Umbilical cord (tissue), 2 donors: ENCODE measurements around the gene KRT9. TPM values are rescaled to one million over a fixed set of nuclear protein-coding genes. Genes with fewer than 3 reads are reported as not detected.

Source experiments
- DNase-seq: peaks from one replicate; pipeline ENCODE4 v3.0.0-alpha.2; 2015; ENCODE audit warnings: low spot score
- total RNA-seq: library from RNA; depleted of rRNA; stranded (reverse); fragments of >200 nt; gene quantifications from one replicate; pipeline ENCODE4 v1.2.3, GENCODE V29; 2014; ENCODE audit warnings: low replicate concordance; ENCODE audit not compliant: insufficient read depth

Gene KRT9
- total RNA-seq, 1 donor from 2014 or later, result not detected

DNA sequence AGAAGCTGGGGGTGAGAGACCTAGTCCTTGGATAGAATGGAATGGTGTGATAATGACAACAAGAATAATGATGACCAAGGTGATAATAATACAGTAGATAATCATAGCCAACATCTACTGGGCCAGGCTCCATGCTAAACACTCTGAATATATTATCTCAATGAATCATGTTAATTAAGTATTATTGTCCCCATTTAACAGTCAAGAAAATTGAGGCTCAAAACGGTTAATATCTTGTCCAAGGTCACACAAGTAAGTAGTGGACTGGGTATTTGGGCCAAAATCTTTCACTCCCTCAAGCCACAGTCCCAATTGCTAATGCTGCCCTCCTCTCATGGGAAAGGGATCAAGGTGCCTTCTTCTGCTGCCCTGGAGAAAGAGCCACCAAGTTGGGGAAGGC is 39.9 kb downstream of the KRT9 start:
- no peak for DNase-seq

DNA sequence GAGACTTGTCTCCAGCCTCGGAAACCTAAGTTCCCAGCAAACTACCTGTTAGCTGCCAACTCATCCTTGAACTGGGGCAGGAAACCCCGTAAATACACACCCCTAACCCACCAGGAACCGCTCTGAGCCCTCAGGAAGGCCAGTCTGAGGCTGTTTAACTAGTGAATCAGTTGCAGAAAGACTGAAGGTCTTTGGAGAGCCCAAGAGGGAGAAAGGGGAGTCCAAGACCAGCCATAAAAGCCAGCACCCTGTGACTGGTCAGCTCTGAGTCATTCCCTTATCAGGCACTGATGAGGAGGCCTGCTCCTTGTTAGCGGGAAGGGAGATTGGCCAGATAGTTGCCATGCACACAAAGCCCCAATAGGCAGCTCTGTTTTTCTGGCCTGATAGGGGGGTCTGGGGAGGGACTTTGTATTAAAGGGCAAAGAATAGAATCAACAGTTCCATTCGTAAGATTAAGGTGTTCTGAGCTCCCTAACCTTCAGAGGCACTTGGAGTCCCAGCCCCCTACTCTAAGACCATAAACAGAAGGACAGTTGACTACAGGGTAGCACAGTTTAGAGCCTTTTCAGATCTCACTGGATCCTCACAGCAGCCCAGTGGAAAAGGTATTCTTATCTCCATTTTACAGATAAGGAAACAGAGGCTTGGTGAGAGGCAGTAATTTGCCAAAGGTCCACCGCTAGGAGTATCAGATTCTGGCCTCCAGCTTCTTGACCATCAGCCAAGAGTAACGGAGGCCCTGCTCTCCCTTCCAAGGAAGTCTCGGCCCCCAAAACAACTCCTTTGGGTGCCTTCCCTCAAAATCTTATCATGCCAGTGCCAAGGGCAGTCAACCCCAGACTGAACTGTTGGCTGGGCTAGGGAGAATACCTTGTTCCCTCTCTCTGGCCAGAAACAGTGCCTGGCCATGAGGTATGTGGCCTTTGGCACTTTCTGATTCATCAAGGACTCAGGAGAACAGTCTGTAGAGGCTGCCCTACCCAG is 41.5 kb downstream of the KRT9 start:
- peak; percentile 95 for DNase-seq

DNA sequence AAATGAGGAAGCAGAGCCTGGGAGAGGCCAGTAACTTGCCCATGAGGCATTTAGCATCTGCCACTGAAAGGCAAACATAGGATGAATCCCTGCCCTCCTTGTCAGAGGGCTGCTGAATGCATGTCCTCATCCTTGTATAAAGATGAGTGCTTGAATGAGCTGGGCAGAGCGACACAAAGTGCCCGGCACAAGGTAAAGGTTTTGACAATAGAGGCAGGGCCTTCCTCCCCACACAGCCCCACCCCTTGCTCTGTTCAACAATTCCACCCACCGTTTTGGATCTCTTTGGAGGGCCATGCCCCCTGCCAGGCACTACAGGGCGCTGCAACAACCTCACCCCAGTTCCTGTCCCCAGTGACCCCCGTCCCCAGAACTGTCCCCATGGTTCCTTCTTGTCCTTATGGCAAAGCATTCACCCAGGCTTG is 42.4 kb downstream of the KRT9 start:
- DNase-seq, result no peak

DNA sequence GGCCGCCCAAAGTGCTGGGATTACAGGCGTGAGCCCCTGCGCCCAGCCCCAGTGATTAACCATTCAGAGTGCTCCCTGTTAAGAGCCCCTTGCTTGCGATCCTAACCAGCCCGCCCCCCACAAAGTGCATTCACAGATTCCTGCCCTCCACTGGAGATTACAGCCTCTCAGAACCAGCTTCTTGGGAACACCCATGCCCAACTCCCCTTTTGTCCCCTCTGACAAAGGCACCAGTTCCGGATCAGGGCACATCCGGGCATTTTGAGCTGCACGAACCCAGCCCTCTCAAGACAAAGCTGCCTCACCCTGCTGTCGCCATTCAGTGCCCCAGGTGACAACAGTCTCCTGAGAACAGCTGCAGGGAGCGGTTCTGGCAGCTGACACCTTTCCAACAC is 42.9 kb downstream of the KRT9 start:
- no peak for DNase-seq

DNA sequence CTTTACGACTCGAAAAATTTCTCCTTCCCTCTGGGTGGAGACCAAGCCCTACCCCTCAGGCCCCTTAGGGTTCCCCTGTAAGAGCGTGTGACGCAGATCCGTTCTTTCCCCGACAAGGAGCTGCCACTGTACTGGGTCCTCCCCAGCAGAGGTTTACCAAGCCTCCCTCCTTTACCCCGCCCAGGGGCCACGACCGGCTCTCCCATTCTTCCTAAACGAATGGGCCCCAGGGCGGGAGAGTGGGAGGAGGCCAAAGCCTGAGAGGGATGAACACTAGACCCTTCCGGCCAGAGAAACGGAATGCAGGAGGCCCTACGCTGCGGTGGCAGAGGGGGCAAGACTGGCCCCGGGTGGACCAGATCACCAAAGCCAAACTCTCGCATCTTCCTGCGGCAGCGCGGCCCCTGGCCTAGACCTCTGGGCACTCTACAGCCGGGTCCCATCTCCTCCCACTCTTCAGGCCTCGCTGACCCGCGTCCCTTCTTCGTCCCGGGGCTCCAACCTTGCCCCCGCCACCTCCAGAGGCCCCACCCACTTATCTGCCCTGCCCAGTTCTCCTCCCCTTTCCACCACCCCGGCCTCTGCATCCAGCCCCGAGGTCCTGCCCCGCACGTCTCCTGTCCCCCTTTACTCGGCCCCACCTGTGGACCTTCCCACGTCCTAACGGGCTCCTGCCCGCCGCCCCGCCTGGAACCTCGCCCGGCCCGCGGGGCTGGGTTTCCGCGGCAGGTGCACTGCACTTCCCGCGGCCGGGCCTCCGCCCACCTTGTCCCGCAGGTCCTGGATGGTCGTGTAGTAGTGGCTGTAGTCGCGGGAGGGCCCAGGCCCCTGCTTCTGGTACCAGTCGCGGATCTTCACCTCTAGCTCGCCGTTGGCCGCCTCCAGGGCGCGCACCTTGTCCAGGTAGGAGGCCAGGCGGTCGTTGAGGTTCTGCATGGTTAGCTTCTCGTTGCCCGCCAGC is 44.5 kb downstream of the KRT9 start:
- peak; percentile 73 for DNase-seq

DNA sequence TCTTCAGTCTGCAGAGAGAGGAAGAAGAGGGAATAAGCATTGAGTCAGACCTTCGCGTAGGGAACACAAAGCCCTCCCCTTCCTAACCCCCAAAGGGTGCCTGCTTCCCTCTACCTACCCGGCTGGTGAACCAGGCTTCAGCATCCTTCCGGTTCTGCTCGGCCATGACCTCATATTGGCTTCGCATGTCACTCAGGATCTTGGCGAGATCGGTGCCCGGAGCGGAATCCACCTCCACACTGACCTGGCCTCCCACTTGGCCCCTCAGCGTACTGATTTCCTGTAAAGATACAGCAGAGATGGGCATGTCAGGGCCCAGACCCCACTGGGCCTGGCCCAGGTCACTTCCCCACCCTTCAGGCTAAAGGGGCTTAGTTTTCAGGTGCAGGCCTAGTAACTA is 47.6 kb downstream of the KRT9 start:
- DNase-seq, result no peak

DNA sequence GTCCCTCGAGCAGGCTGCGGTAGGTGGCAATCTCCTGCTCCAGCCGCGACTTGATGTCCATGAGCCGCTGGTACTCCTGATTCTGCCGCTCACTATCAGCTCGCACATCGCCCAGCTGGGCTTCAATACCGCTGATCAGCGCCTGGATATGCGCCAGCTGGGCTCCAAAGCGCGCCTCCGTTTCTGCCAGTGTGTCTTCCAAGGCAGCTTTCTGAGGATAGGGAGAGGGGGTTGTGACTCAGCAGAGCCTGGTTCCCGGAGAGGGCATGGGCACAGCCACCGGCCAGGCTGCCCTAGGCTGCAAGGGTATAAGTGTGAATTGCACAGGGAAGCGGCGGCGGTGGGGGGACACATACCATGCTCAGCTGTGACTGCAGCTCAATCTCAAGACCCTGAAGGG is 48.1 kb downstream of the KRT9 start:
- no peak for DNase-seq

DNA sequence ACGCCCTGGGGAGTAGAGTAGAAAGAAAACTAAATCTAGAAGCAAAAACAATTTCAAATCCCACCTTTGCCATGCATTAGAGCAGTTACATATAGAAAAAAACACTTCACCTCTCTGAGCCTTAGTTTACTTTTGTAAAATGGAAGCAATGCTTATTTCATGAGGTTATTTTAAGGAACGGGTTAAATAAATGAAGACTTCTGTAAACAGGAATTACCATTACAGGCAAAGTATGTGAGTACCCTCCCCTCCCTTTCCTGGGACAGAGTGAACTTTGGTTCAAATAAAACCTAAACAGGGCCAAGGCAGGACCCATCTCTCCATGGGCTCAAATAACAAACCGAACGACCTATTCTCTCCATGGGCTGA is 48.6 kb downstream of the KRT9 start:
- no peak for DNase-seq

DNA sequence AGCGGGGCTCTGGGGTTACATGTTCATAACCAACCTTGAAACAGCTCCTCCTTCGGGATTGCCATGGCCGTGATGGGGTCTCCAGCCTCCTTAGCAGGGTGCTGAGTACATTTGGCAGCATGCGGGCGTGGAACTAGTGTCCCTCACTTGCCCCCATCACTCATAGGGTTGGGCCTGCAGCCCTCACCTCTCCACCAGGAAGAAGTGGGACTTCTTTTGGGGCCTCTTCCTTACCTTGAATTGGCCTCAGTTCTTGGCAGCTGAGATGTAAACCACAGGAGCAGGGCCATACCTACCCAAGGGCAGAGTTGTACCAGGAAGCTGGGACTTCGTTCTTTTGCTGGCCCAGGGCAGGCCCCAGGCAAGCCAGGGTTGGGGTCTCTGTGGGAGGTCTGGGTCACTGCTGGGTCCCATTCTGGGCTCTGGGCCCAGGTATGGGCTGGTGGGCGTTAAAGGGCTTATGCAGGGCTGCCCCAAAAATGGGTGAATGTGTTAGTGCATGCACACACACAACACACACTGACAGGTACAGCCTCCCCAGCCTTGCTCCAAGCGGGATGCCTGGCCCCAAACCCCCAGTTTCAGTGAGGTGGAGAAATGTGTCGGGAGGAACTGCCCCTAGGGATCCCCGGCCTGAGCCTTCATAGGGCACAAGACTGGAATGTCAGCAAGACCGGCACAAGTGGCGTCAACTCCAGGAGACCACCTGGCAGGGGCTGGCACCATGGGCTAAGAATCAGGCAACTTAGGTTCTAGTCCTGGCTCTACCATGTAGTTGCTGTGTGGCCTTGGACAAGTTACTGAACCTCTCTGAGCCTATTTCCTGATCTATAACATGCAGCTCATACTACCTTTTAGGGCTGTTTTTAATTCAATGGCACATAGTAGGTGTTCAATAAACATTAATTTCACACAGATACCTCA is 49.3 kb downstream of the KRT9 start:
- DNase-seq, result peak; percentile 49

DNA sequence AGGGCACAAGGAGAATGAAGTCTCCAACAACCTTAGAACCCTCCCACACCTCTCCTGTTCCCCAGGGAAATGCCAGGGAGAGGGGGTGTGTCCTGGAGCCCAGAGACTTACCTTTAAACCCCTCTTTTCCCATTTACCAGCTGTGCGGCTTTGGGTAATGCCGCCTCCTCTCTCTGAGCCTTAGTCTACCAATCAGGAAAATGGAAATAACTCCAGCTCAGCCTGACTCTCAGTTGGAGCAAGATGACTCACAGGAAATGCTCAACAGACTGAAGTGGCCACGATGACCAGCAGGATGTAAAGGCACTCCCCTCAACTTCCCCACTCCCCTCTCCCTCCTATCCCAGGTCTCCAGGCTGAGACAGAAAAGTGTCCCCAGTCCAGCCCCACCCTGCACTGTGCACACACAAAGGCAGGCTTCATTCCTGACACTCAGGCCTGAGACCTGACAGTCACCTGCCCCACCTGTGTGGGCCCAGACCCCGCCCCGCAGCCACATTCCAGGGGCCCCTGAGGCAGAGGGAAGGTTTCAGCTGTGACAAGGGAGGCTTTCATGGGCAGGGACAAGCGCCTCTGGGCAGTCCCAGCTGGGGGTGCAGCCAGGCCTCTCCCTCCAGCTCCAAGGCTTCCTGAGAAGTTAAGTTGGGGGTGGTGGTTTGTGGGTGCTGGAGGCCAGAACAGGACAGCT is 50.1 kb downstream of the KRT9 start:
- peak; percentile 45 for DNase-seq

DNA sequence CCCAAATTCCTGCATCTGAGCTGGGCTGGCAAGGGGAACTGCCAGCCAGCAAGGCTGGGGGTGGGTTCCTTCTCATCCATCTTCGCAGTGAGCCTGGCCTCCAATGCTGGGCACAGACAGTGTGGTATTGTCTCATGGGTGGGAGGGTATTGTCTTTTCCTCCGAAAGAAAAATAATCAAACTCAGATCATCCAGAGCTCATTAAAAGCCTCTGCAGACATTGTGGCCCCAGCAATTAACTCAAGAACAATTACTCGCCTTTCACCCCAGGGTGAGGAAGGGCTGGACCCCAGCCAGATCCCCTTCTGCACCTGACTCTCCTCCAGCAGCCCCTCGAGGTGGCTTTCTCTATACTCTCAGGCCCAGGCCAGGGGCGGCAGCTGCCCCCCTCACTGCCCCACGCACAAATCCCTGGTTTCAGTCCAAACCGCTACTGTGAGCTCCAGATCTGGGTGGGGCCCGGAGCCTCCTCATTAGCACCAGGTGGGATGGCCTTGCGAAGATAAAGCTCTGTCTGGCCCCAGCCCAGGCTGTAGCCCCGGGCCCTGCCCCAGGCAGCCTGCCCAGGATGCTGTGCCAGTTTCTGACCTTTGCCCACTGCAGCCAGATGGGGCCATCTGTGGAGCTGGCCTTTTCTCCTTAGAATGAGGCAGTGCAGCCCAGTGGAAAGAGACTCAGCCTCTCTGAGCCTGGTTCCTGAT is 50.9 kb downstream of the KRT9 start:
- DNase-seq, result no peak

DNA sequence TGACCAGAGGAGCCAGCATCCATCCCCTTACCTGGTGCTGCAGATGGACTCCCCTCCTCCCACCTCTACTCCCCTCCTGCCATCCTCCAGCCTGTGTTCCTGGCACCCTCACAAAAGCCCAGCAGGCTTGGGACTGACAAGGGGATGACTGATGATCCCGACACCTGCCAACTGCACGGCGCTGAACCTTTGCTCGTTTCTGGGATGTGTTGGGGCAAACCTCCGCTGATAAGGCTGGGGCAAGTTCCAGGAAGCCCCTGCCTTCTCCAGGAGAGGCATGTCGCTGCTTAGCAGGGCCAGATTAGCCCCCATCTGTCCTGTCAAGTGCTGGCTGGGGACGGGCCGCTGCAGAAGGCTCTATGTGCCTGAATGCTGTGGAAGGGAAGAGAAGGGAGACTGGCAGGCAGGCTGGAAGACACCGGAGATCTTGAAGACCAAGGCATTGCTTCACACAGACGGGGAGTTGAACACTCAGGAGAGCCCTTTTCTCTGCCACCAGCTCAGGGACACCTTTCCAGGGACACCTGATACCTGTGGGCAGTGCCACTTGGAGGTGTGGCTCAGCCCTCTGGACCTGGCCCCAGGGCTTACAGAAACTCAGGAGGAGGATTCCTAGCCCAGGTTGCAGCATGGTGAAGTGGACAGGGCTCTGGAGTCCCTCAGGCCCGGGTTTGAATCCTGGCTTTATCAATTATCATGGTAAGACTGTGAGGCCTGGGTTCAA is 52.2 kb downstream of the KRT9 start:
- DNase-seq, result peak; percentile 64

DNA sequence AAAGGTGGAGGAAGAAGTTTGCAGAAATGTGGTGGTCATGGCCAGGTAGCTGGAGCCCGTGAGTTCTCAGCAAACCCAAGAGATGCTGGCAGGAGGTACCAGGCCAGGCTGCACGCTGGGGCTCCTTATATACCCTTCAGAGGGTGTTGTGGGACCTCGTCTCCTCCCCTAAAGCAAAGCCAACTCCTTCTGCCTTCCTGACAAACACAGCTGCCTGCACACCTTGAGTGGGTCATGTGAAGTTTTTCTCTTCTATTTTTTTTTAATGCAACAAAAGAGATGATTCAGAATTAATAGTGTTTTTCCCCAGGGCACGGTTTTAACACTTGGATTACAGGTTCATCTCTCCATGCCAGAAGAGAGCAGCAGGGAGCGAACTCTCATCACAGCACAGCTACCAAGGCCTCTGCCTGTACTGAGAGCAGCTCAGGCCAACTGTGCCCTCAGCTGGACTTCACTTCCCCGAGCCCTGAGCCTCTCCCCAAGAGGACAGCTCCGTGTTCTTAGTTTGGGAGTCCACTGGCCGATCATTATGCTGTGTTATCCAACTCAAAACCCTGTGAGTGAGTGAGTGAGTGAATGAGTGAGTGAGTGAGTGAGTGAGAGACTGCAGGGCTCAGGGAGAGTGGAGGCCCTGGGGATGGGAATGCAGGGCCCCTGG is 52.9 kb downstream of the KRT9 start, which contains the start of gene KRT15:
Gene KRT15, minus strand, starts transcription at position 102 of the 661 bp plus-strand sequence. Its CDS starts 63 bp downstream, at position 39.
- peak; percentile 51 for DNase-seq

DNA sequence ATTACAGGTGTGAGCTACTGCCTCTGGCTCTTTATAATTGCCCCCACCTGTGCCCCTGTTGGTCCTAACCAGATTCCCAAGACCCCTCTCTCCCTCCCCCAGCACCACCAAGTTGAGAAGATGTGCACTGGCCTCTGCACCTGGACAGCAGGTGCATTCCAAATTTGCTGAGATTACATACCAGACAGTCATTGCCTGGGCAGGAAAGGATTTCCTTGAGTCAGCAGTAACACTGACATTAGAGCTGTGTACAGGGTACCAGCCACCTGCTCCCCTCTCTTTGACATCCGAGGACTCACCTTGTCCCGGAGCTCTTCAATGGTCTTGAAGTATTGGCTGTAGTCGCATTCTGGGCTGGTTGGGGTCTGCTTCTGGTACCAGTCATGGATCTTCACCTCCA is 53.8 kb downstream of the KRT9 start:
- no peak for DNase-seq

DNA sequence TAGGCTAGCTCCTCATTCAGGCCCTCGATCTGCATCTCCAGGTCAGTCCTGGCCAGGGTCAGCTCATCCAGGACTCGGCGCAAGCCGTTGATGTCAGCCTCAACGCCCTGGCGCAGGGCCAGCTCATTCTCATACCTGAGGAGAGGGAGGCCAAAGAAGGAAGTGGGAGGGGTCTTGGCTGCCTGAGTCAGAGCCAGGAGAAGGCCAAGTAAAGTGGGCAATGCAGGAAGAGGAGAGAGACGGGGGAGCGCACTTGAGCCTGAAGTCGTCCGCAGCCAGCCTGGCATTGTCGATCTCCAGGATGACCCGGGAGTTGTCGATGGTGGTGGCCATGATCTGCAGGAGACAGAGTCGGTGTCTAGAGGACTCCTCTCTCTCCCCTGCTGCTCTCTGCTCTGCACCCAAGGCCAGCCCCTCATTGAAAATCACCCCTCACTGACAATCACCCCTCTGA is 55.0 kb downstream of the KRT9 start:
- DNase-seq, result no peak

DNA sequence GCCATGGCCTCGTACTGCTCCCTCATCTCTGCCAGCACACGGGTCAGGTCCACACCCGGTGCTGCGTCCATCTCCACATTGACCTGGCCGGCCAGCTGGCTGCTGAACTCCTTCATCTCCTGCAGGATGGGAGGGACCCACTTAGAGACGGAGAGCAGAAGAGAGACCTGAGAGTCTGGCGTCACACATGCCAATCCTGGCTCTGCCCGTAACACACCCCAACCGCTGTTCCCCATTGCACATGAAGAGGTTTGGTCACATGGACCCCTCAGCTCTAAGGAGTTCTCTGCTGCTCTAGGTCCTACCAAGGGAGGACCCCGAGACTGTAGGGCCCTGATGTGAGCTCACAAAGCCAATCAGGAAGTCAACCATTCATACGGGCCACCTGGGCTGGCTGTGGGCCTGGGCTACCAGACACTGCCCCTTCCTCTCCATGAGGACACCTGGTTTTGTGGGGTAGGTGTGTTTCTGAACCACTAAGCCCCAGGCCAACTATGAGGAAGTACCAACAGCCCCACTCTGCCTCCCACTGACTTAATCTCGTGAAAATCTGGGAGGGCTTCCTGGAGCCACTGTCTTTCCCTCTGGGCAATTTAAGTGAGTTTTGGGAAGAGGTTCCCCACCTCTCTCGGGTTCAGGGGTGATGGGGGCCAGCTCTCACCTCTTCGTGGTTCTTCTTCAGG is 55.6 kb downstream of the KRT9 start:
- DNase-seq, result no peak
